ENCODE results near the gene TBL1X. TPM values are rescaled to one million over a fixed set of nuclear protein-coding genes. Genes with fewer than 3 reads are reported as not detected.

TBL1X gene
- total and polyA plus RNA-seq, 2 of the 4 experiments (the other 2 are of a cell fraction) = 16.2 to 20.8 TPM

GRCh38 chrX:9745417-9746115 is 280.7 kb downstream of the TBL1X start:
- in situ Hi-C loops (cut with MboI; ENCODE audit: low sequenced_read_pairs) = no loop called here
- Histone ChIP-seq H3K4me2 (ENCODE audit: low read depth, low read length) (no peak overlapping the region), H3K9me3 (ENCODE audit: control insufficient read depth, insufficient read depth, low read length) (no peaks in the 10 kb centered on the region), H4K20me1 (ENCODE audit: insufficient read depth, low read length) (no peaks in the 10 kb centered on the region), H4K91ac (ENCODE audit: insufficient read depth, low read depth, low read length) (no peak overlapping the region), H2BK120ac (ENCODE audit: low read depth, low read length) (no peak overlapping the region), H3K79me1 (ENCODE audit: low read depth in 1 of 2, low read length in 2 of 2) (no peaks in the 10 kb centered on the region), H3K9me1 (ENCODE audit: insufficient read depth, low read length) (no peaks in the 10 kb centered on the region), H3K4me1 (ENCODE audit: control insufficient read depth, insufficient read depth, low read length) (0 out of 2 replicates have a peak, but pooled peaks cover 2% of the 10 kb centered on the region), H2AFZ (replicated peaks; ENCODE audit: low read length, poor library complexity) (peak overlapping the region; percentile 2), H2BK20ac (ENCODE audit: low read depth, low read length) (no peak overlapping the region), H2AK5ac (ENCODE audit: low read depth, low read length) (no peak overlapping the region), H4K8ac (ENCODE audit: low read depth in 2 of 2, low read length in 2 of 2) (no peak overlapping the region; a peak in 1 of 4 replicates), H2AK9ac (replicated peaks; ENCODE audit: low read depth, low read length, poor library complexity) (no peak overlapping the region), H4K5ac (ENCODE audit: low read depth, low read length) (no peak overlapping the region), H3K4me3 (ENCODE audit: insufficient read depth, low read depth, low read length) (no peak overlapping the region), H3K23ac (ENCODE audit: low read depth, low read length) (no peak overlapping the region), H3K9ac (ENCODE audit: low read depth, low read length) (no peak overlapping the region), H3K36me3 (ENCODE audit: control insufficient read depth, insufficient read depth, low read length) (no peaks in the 10 kb centered on the region), H3K27ac (ENCODE audit: insufficient read depth, low read length) (no peak overlapping the region), H3K27me3 (ENCODE audit: control insufficient read depth, insufficient read depth, low read length) (no peaks in the 10 kb centered on the region), H3K14ac (replicated peaks; ENCODE audit: low read depth, low read length) (no peak overlapping the region), H2BK5ac (ENCODE audit: low read depth, low read length, poor library complexity, severe bottlenecking) (no peak overlapping the region), H3K56ac (ENCODE audit: extremely low read depth, insufficient read depth, low read length) (no peak overlapping the region), H3K18ac (ENCODE audit: low read depth, low read length) (no peak overlapping the region), H2BK15ac (ENCODE audit: low read depth, low read length) (no peak overlapping the region), H3K4ac (ENCODE audit: low read depth, low read length) (no peak overlapping the region)
- 78% methylated on average over 4 of the region's 11 CpGs; no CpG with 5 or more reads in 1 of the 2 experiments for WGBS, 2 experiments (ENCODE audit: extremely low coverage in 2 of 2, insufficient read length in 1 of 2)
- DNase-seq (peak; percentile 3), ATAC-seq (ENCODE audit: low read depth) (no peak)
- intact Hi-C loops (cut with micrococcal nuclease) = no loop called here
- no TSS peak for BruUV-seq (replicated peaks)
- ChIA-PET CTCF (no interaction called here), POLR2A (ENCODE audit: unreplicated experiment) (no interaction called here)
- no peak for TF ChIP-seq NFE2L2 (IDR thresholded peaks at IDR 0.05; ENCODE audit: low read depth, low read length)
- TF ChIP-seq CHD1 (IDR thresholded peaks at IDR 0.05; ENCODE audit: low read depth, low read length) = no peak
- no peak for TF ChIP-seq RAD21 (IDR thresholded peaks at IDR 0.05; ENCODE audit: low read length)
- no peak for TF ChIP-seq ELK1 (IDR thresholded peaks at IDR 0.05; ENCODE audit: borderline replicate concordance, low read depth, low read length)
- no peak for TF ChIP-seq RCOR1 (IDR thresholded peaks at IDR 0.05; ENCODE audit: insufficient replicate concordance, low read length)
- no peak for TF ChIP-seq FOS (IDR thresholded peaks at IDR 0.05; ENCODE audit: low read depth, low read length)
- TF ChIP-seq POLR2A (IDR thresholded peaks at IDR 0.05; ENCODE audit: low read depth, low read length) = no peak
- TF ChIP-seq RFX5 (IDR thresholded peaks at IDR 0.05; ENCODE audit: low read depth, low read length) = no peak
- no peak for TF ChIP-seq SMC3 (IDR thresholded peaks at IDR 0.05; ENCODE audit: low read depth, low read length)
- no peak for TF ChIP-seq CTCF (conservative IDR thresholded peaks at IDR 0.05; ENCODE audit: low read depth, low read length)
- TF ChIP-seq MAFK (IDR thresholded peaks at IDR 0.05; ENCODE audit: low read depth, low read length) = no peak
- TF ChIP-seq MAZ (IDR thresholded peaks at IDR 0.05; ENCODE audit: borderline replicate concordance, low read depth, low read length) = no peak
- no peak for TF ChIP-seq MXI1 (IDR thresholded peaks at IDR 0.05; ENCODE audit: borderline replicate concordance, low read depth, low read length)
- TF ChIP-seq BHLHE40 (IDR thresholded peaks at IDR 0.05; ENCODE audit: low read depth, low read length) = no peak
- TF ChIP-seq CEBPB (IDR thresholded peaks at IDR 0.05; ENCODE audit: low read depth, low read length) = no peak
- TF ChIP-seq USF2 (IDR thresholded peaks at IDR 0.05; ENCODE audit: low read depth, low read length) = no peak
- dilution Hi-C loops (cut with HindIII; ENCODE audit: low sequenced_read_pairs, unreplicated experiment) = no loop called here

All from IMR-90 (cell line).